Activated naive CD8-positive, alpha-beta T cell treated with anti-CD3 and anti-CD28 coated beads for 36 hours (primary cell): Measurements from ENCODE around the gene TTLL7. TPM values are rescaled to one million over a fixed set of nuclear protein-coding genes. Genes with fewer than 3 reads are reported as not detected.

Experiments
- DNase-seq: peaks from one replicate; pipeline ENCODE4 v3.0.0; 2021
- H3K27ac Mint-ChIP-seq: one replicate; pipeline ENCODE4 v1.8.0; 2022; ENCODE audit warnings: mild to moderate bottlenecking, moderate library complexity, mixed read lengths
- H3K27me3 Mint-ChIP-seq: one replicate; pipeline ENCODE4 v1.8.0; 2022; ENCODE audit warnings: mild to moderate bottlenecking, mixed read lengths
- H3K36me3 Mint-ChIP-seq: one replicate; pipeline ENCODE4 v1.8.0; 2021; ENCODE audit warnings: mild to moderate bottlenecking, mixed read lengths
- H3K4me1 Mint-ChIP-seq: one replicate; pipeline ENCODE4 v1.8.0; 2021; ENCODE audit warnings: mixed read lengths
- H3K4me3 Mint-ChIP-seq: one replicate; pipeline ENCODE4 v1.8.0; 2022; ENCODE audit warnings: mild to moderate bottlenecking, moderate library complexity, mixed read lengths
- H3K9me3 Mint-ChIP-seq: one replicate; pipeline ENCODE4 v1.8.0; 2022; ENCODE audit warnings: mixed read lengths
- total RNA-seq, 2 experiments: library from RNA; stranded (reverse); gene quantifications; one replicate each; pipeline ENCODE4 v1.2.3, GENCODE V29; 2021

Gene TTLL7
- total RNA-seq, 2 experiments from 2014 or later: 0.36 to 2.7 TPM

- no peak overlapping the region for H3K4me3 Mint-ChIP-seq
- no peaks in the 10 kb centered on the region for H3K9me3 Mint-ChIP-seq
- H3K27me3 Mint-ChIP-seq: peaks cover 7% of the 10 kb centered on the region
- no peak for DNase-seq
- H3K36me3 Mint-ChIP-seq: no peaks in the 10 kb centered on the region
- no peaks in the 10 kb centered on the region for H3K4me1 Mint-ChIP-seq
- H3K27ac Mint-ChIP-seq: no peak overlapping the region
Measured at GRCh38 chr1:83900524-83900923, 98.4 kb downstream of the TTLL7 start.

GRCh38 chr1:83897516-83897915, 101.4 kb downstream of the TTLL7 start:
- Mint-ChIP-seq H3K4me3 (no peak overlapping the region), H3K27ac (no peak overlapping the region), H3K36me3 (no peaks in the 10 kb centered on the region), H3K9me3 (no peaks in the 10 kb centered on the region), H3K4me1 (no peaks in the 10 kb centered on the region), H3K27me3 (peaks cover 15% of the 10 kb centered on the region)
- DNase-seq: no peak

- Mint-ChIP-seq H3K4me1 (no peaks in the 10 kb centered on the region), H3K9me3 (no peaks in the 10 kb centered on the region), H3K27ac (no peak overlapping the region), H3K4me3 (no peak overlapping the region), H3K27me3 (peaks cover 10% of the 10 kb centered on the region), H3K36me3 (no peaks in the 10 kb centered on the region)
- no peak for DNase-seq
Measured at GRCh38 chr1:83896299-83896698, 102.6 kb downstream of the TTLL7 start.

GRCh38 chr1:83889707-83890106, 109.2 kb downstream of the TTLL7 start:
- H3K27me3 Mint-ChIP-seq: peaks cover 8% of the 10 kb centered on the region
- H3K36me3 Mint-ChIP-seq: no peaks in the 10 kb centered on the region
- DNase-seq: no peak
- H3K4me3 Mint-ChIP-seq: no peak overlapping the region
- H3K27ac Mint-ChIP-seq: no peak overlapping the region
- H3K9me3 Mint-ChIP-seq: peaks cover 5% of the 10 kb centered on the region
- no peaks in the 10 kb centered on the region for H3K4me1 Mint-ChIP-seq

GRCh38 chr1:83887483-83887882, 111.4 kb downstream of the TTLL7 start:
- Mint-ChIP-seq H3K27me3 (peaks cover 8% of the 10 kb centered on the region), H3K4me3 (no peak overlapping the region), H3K4me1 (no peaks in the 10 kb centered on the region), H3K27ac (no peak overlapping the region), H3K9me3 (peaks cover 5% of the 10 kb centered on the region), H3K36me3 (no peaks in the 10 kb centered on the region)
- DNase-seq: no peak

- Mint-ChIP-seq H3K4me1 (no peaks in the 10 kb centered on the region), H3K27me3 (peaks cover 6% of the 10 kb centered on the region), H3K36me3 (no peaks in the 10 kb centered on the region), H3K4me3 (no peak overlapping the region), H3K27ac (no peak overlapping the region), H3K9me3 (peaks cover 5% of the 10 kb centered on the region)
- no peak for DNase-seq
Measured at GRCh38 chr1:83883979-83884378, 115.0 kb downstream of the TTLL7 start.

- no peak overlapping the region for H3K4me3 Mint-ChIP-seq
- H3K4me1 Mint-ChIP-seq: no peaks in the 10 kb centered on the region
- no peaks in the 10 kb centered on the region for H3K36me3 Mint-ChIP-seq
- no peaks in the 10 kb centered on the region for H3K27me3 Mint-ChIP-seq
- no peak for DNase-seq
- H3K9me3 Mint-ChIP-seq: no peaks in the 10 kb centered on the region
- no peak overlapping the region for H3K27ac Mint-ChIP-seq
Measured at GRCh38 chr1:83882906-83883305, 116.0 kb downstream of the TTLL7 start.

- Mint-ChIP-seq H3K4me1 (peaks cover 3% of the 10 kb centered on the region), H3K27me3 (peaks cover 4% of the 10 kb centered on the region), H3K4me3 (no peak overlapping the region)
Measured at GRCh38 chr1:83872515-83872914, 126.4 kb downstream of the TTLL7 start.

GRCh38 chr1:83864991-83865390, 133.9 kb downstream of the TTLL7 start:
- Mint-ChIP-seq H3K4me3 (no peak overlapping the region), H3K4me1 (peaks cover 14% of the 10 kb centered on the region), H3K36me3 (no peaks in the 10 kb centered on the region), H3K27me3 (no peaks in the 10 kb centered on the region), H3K9me3 (no peaks in the 10 kb centered on the region), H3K27ac (no peak overlapping the region)
- DNase-seq: no peak

More at GRCh38 chr1:83872515-83872914, 126.4 kb downstream of the TTLL7 start:
- H3K27ac Mint-ChIP-seq: no peak overlapping the region
- no peaks in the 10 kb centered on the region for H3K9me3 Mint-ChIP-seq
- DNase-seq: no peak
- no peaks in the 10 kb centered on the region for H3K36me3 Mint-ChIP-seq

- peaks cover 16% of the 10 kb centered on the region for H3K4me1 Mint-ChIP-seq
- DNase-seq: peak; percentile 77
- H3K36me3 Mint-ChIP-seq: no peaks in the 10 kb centered on the region
- no peaks in the 10 kb centered on the region for H3K27me3 Mint-ChIP-seq
- peak overlapping the region; percentile 81 for H3K4me3 Mint-ChIP-seq
- peak overlapping the region; percentile 63 for H3K27ac Mint-ChIP-seq
- no peaks in the 10 kb centered on the region for H3K9me3 Mint-ChIP-seq
Measured at GRCh38 chr1:83860490-83861221, 138.3 kb downstream of the TTLL7 start.

- H3K4me3 Mint-ChIP-seq: no peak overlapping the region
- H3K27ac Mint-ChIP-seq: no peak overlapping the region
Measured at GRCh38 chr1:83857716-83858115, 141.2 kb downstream of the TTLL7 start.

GRCh38 chr1:83857103-83857502, 141.8 kb downstream of the TTLL7 start:
- H3K36me3 Mint-ChIP-seq: no peaks in the 10 kb centered on the region
- H3K4me1 Mint-ChIP-seq: peaks cover 16% of the 10 kb centered on the region
- no peaks in the 10 kb centered on the region for H3K27me3 Mint-ChIP-seq
- no peak overlapping the region for H3K27ac Mint-ChIP-seq
- H3K4me3 Mint-ChIP-seq: no peak overlapping the region
- no peak for DNase-seq
- no peaks in the 10 kb centered on the region for H3K9me3 Mint-ChIP-seq

More at GRCh38 chr1:83857716-83858115, 141.2 kb downstream of the TTLL7 start:
- H3K9me3 Mint-ChIP-seq: no peaks in the 10 kb centered on the region
- no peaks in the 10 kb centered on the region for H3K36me3 Mint-ChIP-seq
- peaks cover 16% of the 10 kb centered on the region for H3K4me1 Mint-ChIP-seq
- no peaks in the 10 kb centered on the region for H3K27me3 Mint-ChIP-seq
- DNase-seq: no peak

- Mint-ChIP-seq H3K4me1 (peaks cover 14% of the 10 kb centered on the region), H3K4me3 (no peak overlapping the region), H3K9me3 (no peaks in the 10 kb centered on the region), H3K36me3 (no peaks in the 10 kb centered on the region), H3K27me3 (no peaks in the 10 kb centered on the region), H3K27ac (no peak overlapping the region)
- no peak for DNase-seq
Measured at GRCh38 chr1:83856381-83856780, 142.6 kb downstream of the TTLL7 start.

- peaks cover 11% of the 10 kb centered on the region for H3K4me1 Mint-ChIP-seq
Measured at GRCh38 chr1:83854456-83854855, 144.5 kb downstream of the TTLL7 start.

GRCh38 chr1:83850834-83851233, 148.1 kb downstream of the TTLL7 start:
- no peak for DNase-seq
- Mint-ChIP-seq H3K27me3 (no peaks in the 10 kb centered on the region), H3K36me3 (peaks cover 6% of the 10 kb centered on the region), H3K4me1 (peaks cover 7% of the 10 kb centered on the region), H3K4me3 (no peak overlapping the region), H3K9me3 (no peaks in the 10 kb centered on the region), H3K27ac (no peak overlapping the region)

More at GRCh38 chr1:83854456-83854855, 144.5 kb downstream of the TTLL7 start:
- no peak overlapping the region for H3K4me3 Mint-ChIP-seq
- no peak for DNase-seq
- H3K9me3 Mint-ChIP-seq: no peaks in the 10 kb centered on the region
- H3K27ac Mint-ChIP-seq: no peak overlapping the region
- H3K36me3 Mint-ChIP-seq: no peaks in the 10 kb centered on the region
- no peaks in the 10 kb centered on the region for H3K27me3 Mint-ChIP-seq
